Stomach (tissue), 19 donors: ENCODE measurements around the gene NPIPB4. TPM values are rescaled to one million over a fixed set of nuclear protein-coding genes. Genes with fewer than 3 reads are reported as not detected.
"Not testable (repeated sequence)": the region's sequence is repeated elsewhere in the genome, so short reads cannot be mapped to it uniquely, and the experiment has no call there.

Experiments
- DNase-seq, 2 donors: peaks; one replicate each; pipeline versions ENCODE4 v3.0.0 to v3.0.0-alpha.2; 2013 to 2019
- H3K27ac ChIP-seq, 5 donors: fragments of 200-600 bp in 4 of 5; sonication (generic) in 4 of 5; one replicate each; pipeline ENCODE4 v1.5.1; 2013 to 2019; ENCODE audit warnings: mild to moderate bottlenecking in 1 of 5, moderate library complexity in 1 of 5
- H3K27me3 ChIP-seq, 3 donors: fragments of 200-600 bp; sonication (generic); one replicate each; pipeline ENCODE4 v1.5.1; 2017 to 2019; ENCODE audit warnings: mixed run types in 1 of 3
- H3K36me3 ChIP-seq, 4 donors: fragments of 200-600 bp; sonication (generic); 1 replicate in 3 of 4; 2 replicates in 1 of 4; pipeline ENCODE4 v1.5.1; 2016 to 2019
- H3K4me1 ChIP-seq, 4 donors: fragments of 200-600 bp; sonication (generic); one replicate each; pipeline ENCODE4 v1.5.1; 2016 to 2019
- H3K4me3 ChIP-seq, 4 donors: fragments of 200-600 bp; sonication (generic) in 3 of 4; one replicate each; pipeline ENCODE4 v1.5.1; 2016 to 2019; ENCODE audit warnings: mild to moderate bottlenecking in 1 of 4
- H3K9me3 ChIP-seq, 4 donors: fragments of 200-600 bp; sonication (generic); one replicate each; pipeline ENCODE4 v1.5.1; 2016 to 2019
- WGBS, 5 donors: extraction: QIAGEN DNeasy Blood & Tissue Kit in 3 of 5; methylation state at CpG; one replicate each; pipeline versions ENCODE4 v1.1.5 to v1.1.7; 2013 to 2018; 5-methylcytosine and 5-hydroxymethylcytosine counted together
- intact Hi-C: fragments of 100-400 bp; cut with DNase I; formaldehyde crosslinking; loops from one replicate; pipeline ENCODE4 v1.15.1; 2023; ENCODE audit warnings: low total_unique reads
- long read RNA-seq, 10 donors: transcript quantifications; one replicate each; lab custom pipeline, GENCODE V29; 2026
- polyA plus RNA-seq, 3 donors: library from polyadenylated mRNA; stranded (reverse); fragments of 200-250 nt; gene quantifications; one replicate each; pipeline ENCODE4 v1.2.3, GENCODE V29; 2013
- total RNA-seq, 5 donors: library from RNA; depleted of rRNA; stranded (reverse); fragments of >200 nt; gene quantifications; one replicate each; pipeline versions ENCODE4 v1.1.0 to v1.2.3, GENCODE V29; 2014 to 2016
- donor health status: healthy with polysubstance abuse.
- donor health status: Bipolar disorder and iron deficiency.
- donor health status: healthy.

The NPIPB4 gene
- total RNA-seq (100 to 1,000 TPM in 4 of 5 donors, 10 to 100 TPM in 1; 46.4 to 215 (median 124) TPM), polyA plus RNA-seq (10 to 100 TPM in 1 of 3 donors, 1 to 10 TPM in 2; 4.1 to 16.0 (median 4.9) TPM)
- long read RNA-seq, donor 1, result 0 reads
- long read RNA-seq, donor 2, result 0 reads
- long read RNA-seq, donor 3, result 0 reads
- long read RNA-seq, donor 4, result 0 reads
- long read RNA-seq, donor 5, result 0 reads
- long read RNA-seq, donor 6, partial matches to known transcripts, result 0 of 1 reads
- long read RNA-seq, donor 6, other reads (novel, unspliced or antisense), result 0 of 1 reads
- long read RNA-seq, donor 7, result 0 reads
- long read RNA-seq, donor 8, result 0 reads
- long read RNA-seq, donor 9, result 0 reads
- long read RNA-seq, donor 10, result 0 reads

DNA sequence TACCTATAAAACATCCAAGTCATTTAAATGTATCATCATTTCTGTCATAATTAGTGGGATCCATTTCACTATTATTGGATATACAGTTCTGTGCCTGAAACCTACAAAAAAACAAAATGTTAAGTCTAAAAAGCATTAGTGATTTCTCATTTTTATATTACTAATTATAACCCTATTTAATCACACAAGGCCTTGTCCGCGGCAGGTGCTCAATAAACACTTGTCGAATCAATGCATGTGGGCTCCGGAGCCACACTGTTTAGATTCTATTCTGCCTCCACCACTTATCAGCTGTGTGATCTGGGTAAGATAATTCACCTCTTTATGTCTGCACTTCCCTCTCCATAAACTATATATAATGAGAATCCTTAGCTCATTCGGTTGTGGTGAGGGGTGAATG, at the start of gene NPIPB4:
NPIPB4 (minus strand) TSS at position 101 of the 400 bp plus-strand sequence. CDS start 378 bp downstream, outside the sequence.
- H3K4me3 ChIP-seq, H3K9me3 ChIP-seq, intact Hi-C loops, H3K4me1 ChIP-seq, H3K27ac ChIP-seq, DNase-seq, H3K36me3 ChIP-seq, H3K27me3 ChIP-seq: not testable (repeated sequence)
- no CpG with 5 or more reads among the region's 5 CpGs for WGBS, 5 donors

GRCh38 chr16:21898998-21899397, 41.4 kb upstream of the NPIPB4 start:
- DNase-seq, H3K4me1 ChIP-seq, H3K27me3 ChIP-seq, intact Hi-C loops, H3K9me3 ChIP-seq, H3K36me3 ChIP-seq, H3K4me3 ChIP-seq, H3K27ac ChIP-seq: not testable (repeated sequence)
- WGBS, 5 donors, result 70 to 91% (median 86%) methylated on average over 3 to 5 of the region's 5 CpGs

DNA sequence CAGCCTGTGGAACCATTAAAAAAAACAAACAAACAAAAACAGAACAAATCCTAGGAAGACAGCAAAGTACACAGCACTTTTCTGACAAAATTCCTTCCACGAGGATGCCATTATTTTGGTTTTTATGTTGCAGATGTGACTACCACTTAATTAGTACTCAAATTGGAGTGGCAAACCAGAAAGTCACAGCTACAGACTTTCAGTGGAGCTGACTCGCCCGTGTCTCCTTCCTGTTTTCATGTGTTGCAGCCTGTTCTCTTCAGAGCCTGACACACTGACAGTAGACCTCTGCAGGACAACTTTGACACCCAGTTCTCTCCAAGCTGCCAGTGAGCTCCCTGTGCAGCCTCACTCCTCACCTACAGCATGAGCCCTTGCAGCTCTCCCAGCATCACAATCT, 24.4 kb upstream of the NPIPB4 start:
- peak in 1 of 2 donors; percentile 1 for DNase-seq
- H3K4me3 ChIP-seq, H3K9me3 ChIP-seq, H3K36me3 ChIP-seq, H3K27ac ChIP-seq, H3K4me1 ChIP-seq, H3K27me3 ChIP-seq, intact Hi-C loops: not testable (repeated sequence)
- WGBS, 5 donors, result 40 to 67% (median 45%) methylated on average over 3 of the region's 3 CpGs

DNA sequence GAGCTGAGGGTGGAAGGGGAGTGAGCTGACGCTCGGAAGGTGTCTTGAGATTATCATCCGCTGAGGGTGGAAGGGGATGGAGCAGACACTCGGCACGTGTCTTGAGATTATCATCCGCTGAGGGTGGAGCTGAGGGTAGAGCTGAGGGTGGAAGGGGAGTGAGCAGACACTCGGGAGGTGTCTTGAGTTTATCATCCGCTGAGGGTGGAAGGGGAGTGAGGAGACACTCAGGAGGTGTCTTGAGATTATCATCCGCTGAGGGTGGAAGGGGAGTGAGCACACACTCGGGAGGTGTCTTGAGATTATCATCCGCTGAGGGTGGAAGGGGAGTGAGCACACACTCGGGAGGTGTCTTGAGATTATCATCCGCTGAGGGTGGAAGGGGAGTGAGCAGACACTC, 20.4 kb downstream of the NPIPB4 start:
- 25 to 38% (median 33%) methylated on average over 4 to 5 of the region's 13 CpGs; no CpG with 5 or more reads in 2 of the 5 donors for WGBS, 5 donors
- H3K27me3 ChIP-seq, intact Hi-C loops, H3K4me1 ChIP-seq, DNase-seq, H3K27ac ChIP-seq, H3K9me3 ChIP-seq, H3K36me3 ChIP-seq, H3K4me3 ChIP-seq: not testable (repeated sequence)

DNA sequence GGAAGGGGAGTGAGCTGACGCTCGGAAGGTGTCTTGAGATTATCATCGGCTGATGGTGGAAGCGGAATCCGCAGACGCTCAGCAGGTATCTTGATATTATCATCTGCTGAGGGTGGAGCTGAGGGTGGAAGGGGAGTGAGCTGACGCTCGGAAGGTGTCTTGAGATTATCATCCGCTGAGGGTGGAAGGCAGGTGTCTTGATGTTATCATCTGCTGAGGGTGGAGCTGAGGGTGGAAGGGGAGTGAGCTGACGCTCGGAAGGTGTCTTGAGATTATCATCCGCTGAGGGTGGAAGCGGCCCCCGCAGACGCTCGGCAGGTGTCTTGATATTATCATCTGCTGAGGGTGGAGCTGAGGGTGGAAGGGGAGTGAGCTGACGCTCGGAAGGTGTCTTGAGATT, 21.2 kb downstream of the NPIPB4 start:
- H3K27me3 ChIP-seq, H3K4me3 ChIP-seq, H3K27ac ChIP-seq, DNase-seq, H3K36me3 ChIP-seq, intact Hi-C loops, H3K4me1 ChIP-seq, H3K9me3 ChIP-seq: not testable (repeated sequence)
- 5 to 33% (median 17%) methylated on average over 2 to 10 of the region's 18 CpGs for WGBS, 5 donors

DNA sequence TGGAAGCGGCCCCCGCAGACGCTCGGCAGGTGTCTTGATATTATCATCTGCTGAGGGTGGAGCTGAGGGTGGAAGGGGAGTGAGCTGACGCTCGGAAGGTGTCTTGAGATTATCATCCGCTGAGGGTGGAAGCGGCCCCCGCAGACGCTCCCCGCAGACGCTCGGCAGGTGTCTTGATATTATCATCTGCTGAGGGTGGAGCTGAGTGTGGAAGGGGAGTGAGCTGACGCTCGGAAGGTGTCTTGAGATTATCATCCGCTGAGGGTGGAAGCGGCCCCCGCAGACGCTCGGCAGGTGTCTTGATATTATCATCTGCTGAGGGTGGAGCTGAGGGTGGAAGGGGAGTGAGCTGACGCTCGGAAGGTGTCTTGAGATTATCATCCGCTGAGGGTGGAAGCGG, 21.8 kb downstream of the NPIPB4 start:
- 0 to 7% (median 1%) methylated on average over 1 to 12 of the region's 24 CpGs; no CpG with 5 or more reads in 1 of the 5 donors for WGBS, 5 donors
- H3K36me3 ChIP-seq, H3K27ac ChIP-seq, H3K27me3 ChIP-seq, DNase-seq, H3K9me3 ChIP-seq, H3K4me3 ChIP-seq, H3K4me1 ChIP-seq, intact Hi-C loops: not testable (repeated sequence)

DNA sequence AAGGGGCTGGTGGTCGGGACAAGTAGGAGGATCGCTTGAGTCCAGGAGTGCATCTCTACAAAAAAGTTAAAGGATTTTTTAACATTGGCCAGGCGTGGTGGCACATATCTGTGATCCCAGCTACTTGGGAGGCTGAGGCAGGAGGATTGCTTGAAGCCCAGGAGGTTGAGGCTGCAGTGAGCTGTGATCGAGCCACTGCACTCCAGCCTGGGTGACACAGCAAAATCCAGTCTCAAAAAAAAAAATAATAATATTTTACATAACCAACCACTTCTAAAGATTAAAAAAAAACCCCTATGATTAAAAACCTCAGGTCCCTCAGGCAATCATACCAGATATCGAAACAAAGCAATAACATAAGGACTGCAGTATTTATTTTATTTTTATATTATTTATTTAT, 23.3 kb downstream of the NPIPB4 start:
- WGBS, 5 donors, result 78 to 92% (median 89%) methylated on average over 1 to 3 of the region's 5 CpGs
- intact Hi-C loops, H3K36me3 ChIP-seq: not testable (repeated sequence)

GRCh38 chr16:21829929-21830328, 27.6 kb downstream of the NPIPB4 start:
- H3K27ac ChIP-seq, H3K36me3 ChIP-seq, H3K4me1 ChIP-seq, DNase-seq, intact Hi-C loops, H3K27me3 ChIP-seq, H3K9me3 ChIP-seq, H3K4me3 ChIP-seq: not testable (repeated sequence)
- whole genome bisulfite sequencing, 5 donors, result 78 to 85% (median 81%) methylated on average over 7 to 8 of the region's 8 CpGs

More for the DNA sequence above, 23.3 kb downstream of the NPIPB4 start:
- H3K4me3 ChIP-seq, H3K27ac ChIP-seq, DNase-seq, H3K9me3 ChIP-seq, H3K27me3 ChIP-seq, H3K4me1 ChIP-seq: not testable (repeated sequence)

DNA sequence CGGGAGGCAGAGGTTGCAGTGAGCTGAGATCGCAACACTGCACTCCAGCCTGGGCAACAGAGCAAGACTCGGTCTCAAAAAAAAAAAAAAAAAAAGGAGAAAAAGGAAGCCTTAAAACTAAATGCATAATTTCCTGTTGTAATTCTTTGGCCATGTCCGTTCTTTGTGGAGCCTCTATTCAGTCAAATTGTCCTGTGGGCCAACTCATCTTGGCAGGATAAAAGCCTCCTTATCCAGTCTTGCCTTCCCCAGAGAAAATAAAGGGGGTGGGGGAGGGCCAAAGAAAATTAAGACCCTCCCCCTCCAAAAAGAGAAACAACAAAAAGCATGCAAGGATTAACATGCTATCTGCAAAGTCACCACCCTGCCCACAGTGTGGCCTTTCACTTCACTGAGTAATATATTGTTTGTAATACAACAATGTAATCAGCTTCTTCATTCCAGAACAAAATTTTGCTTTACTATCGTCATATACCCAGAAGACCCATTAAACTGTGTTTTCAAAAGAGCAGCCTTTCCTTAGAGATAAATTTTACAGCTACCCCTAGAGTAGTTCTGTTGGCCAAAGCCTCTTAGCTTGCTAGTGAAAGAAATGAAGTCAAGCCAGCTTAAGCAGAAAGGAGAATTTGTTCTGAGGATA, 31.4 kb downstream of the NPIPB4 start:
- H3K9me3 ChIP-seq, intact Hi-C loops, H3K27me3 ChIP-seq, H3K4me1 ChIP-seq, DNase-seq, H3K27ac ChIP-seq, H3K36me3 ChIP-seq, H3K4me3 ChIP-seq: not testable (repeated sequence)
- WGBS, 5 donors, result 58 to 69% (median 63%) methylated on average over 5 of the region's 5 CpGs

- H3K27ac ChIP-seq, DNase-seq, H3K4me3 ChIP-seq, H3K36me3 ChIP-seq, H3K4me1 ChIP-seq, H3K27me3 ChIP-seq, intact Hi-C loops, H3K9me3 ChIP-seq: not testable (repeated sequence)
- 74 to 90% (median 78%) methylated on average over 4 of the region's 4 CpGs for WGBS, 5 donors
These were observed 32.0 kb downstream of the NPIPB4 start for GRCh38 chr16:21825526-21825925.

DNA sequence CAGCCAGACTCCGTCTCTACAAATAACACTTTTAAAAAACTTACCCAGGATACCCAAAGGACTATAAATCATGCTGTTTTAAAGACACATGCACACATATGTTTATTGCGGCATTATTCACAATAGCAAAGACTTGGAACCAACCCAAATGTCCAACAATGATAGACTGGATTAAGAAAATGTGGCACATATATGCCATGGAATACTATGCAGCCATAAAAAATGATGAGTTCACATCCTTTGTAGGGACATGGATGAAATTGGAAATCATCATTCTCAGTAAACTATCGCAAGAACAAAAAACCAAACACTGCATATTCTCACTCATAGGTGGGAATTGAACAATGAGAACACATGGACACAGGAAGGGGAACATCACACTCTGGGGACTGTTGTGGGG, 34.3 kb downstream of the NPIPB4 start:
- DNase-seq, H3K9me3 ChIP-seq, H3K27me3 ChIP-seq, H3K27ac ChIP-seq, H3K4me3 ChIP-seq, intact Hi-C loops, H3K36me3 ChIP-seq: not testable (repeated sequence)
- peaks cover 0 to 18% (median 7%) of the 10 kb centered on the region in 4 donors for H3K4me1 ChIP-seq
- 90 to 97% (median 94%) methylated on average over 2 of the region's 3 CpGs for WGBS, 5 donors

- WGBS, 5 donors, result 83 to 92% (median 87%) methylated on average over 15 of the region's 15 CpGs
- DNase-seq, H3K36me3 ChIP-seq, H3K9me3 ChIP-seq, intact Hi-C loops, H3K27me3 ChIP-seq: not testable (repeated sequence)
- peaks cover 0 to 24% (median 7%) of the 10 kb centered on the region in 4 donors for H3K4me1 ChIP-seq
- peak overlapping the region; percentile 59 to 85 (median 81) for H3K27ac ChIP-seq
- peak overlapping the region; percentile 51 to 63 (median 59) for H3K4me3 ChIP-seq
These were observed 36.6 kb downstream of the NPIPB4 start for GRCh38 chr16:21820908-21821465.
